Measurements from ENCODE around the gene RAC2.
"Not testable (repeated sequence)": the region's sequence is repeated elsewhere in the genome, so short reads cannot be mapped to it uniquely, and the experiment has no call there.

RAC2 gene

DNA sequence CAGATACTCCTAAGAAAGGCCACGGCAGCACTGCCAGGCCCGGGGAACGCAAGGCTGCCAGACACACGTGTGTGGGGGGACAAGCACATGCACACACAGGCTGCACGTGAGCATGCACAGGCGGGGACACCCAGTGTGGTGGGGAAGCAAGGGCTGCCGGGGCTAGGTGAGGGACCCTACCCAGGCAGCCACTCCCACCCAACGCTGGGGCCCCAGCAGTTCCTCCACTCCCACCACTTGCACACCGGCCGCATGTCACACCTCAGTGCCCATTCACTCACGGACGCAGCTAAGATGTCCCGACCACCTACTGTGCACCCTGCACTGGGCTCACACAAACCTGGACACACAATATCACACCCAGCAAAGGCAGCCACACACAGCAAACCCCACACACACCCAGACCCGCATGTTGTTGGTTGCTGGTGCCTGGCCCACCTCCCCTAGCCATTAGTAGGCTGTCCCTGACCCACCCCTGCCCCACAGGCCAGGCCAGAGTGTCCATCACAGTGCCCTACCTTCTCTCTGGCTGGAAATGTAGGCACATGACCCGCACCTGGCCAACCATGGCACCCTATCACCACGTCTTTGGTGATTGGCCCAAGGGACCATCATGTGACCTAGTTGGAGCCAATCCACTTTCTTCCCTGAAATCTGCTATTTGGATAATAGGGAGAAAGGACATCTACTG is 40.6 kb downstream of the RAC2 start:
- no peak for DNase-seq

DNA sequence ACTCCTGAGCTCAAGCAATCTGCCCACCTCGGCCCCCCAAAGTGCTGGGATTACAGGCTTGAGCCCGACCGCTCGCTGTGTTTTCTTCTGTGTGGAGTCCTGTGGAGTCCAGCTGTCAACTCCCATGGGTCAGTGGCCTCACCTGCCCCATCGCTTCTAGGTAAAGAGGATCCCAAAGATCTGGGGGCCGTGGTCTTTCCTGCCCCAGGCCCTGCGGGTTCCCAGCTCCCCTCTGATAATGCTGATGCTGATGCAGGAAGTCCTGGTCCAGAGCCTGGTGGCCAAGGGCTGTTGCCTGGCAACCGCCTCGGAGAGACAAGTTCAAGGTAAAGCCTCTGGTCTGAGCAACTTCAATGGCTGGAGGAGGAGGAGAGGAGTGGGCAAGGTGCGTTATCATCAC is 41.4 kb downstream of the RAC2 start:
- peak in 1 of 3 experiments; percentile 7 for DNase-seq

DNA sequence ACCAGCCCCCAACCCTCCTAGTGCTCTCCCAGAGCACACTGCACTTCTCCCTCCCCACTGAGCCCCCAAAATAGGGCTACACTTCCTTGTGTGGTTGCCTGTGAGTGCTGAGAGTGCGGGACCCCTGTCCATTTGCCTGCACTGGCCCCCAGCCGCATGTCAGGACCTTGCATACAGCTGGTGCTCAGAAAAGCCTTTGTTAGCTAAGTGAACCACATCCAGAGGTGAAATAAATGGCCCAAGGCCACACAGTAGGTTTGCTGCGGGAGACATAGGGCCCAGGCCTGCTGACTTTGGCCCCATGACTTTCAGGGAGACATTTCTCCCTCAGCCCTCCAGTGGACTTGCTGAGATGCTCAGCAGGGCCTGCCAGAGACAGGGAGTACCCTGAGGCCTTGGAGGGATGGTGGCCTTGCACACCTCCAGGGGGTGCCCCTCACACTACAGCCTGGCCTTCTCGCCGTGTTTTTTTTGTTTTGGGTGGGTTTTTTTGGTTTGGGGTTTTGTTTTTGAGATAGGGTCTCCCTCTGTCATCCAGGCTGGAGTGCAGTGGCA is 42.0 kb downstream of the RAC2 start:
- DNase-seq: no peak

DNA sequence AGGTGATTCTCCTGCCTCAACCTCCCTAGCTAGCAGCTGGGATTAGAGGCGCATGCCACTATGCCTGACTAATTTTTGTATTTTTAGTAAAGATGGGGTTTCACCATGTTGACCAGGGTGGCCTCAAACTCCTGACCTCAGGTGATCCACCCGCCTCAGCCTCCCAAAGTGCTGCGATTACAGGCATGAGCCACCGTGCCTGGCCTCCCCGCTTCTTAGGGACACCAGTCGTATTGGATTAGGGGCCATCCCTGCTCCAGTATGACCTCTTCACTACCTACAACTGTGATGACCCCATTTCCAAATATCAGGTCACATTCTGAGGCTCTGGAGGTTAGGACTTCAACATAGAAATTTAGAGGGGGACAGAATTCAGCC is 42.6 kb downstream of the RAC2 start:
- not testable (repeated sequence) for DNase-seq

DNA sequence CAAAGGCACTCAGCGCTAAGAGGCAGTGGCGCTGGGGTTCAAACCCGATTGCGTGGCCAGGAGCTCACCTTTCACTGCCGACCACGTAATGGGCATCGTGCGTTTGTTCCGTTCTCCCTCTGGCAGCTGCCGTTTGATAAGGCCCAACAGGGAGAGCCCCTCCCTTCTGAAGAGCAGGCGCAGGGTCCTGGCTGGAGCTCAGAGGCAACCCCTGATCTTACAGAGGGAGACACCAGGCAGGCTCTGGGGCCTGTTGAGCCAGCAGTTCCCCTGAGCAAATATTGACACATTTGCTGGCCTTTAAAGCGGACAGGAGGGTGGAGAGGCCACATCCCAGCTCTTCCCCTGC is 44.3 kb downstream of the RAC2 start:
- DNase-seq: peak in 2 of 3 experiments; percentile 33 to 86

DNA sequence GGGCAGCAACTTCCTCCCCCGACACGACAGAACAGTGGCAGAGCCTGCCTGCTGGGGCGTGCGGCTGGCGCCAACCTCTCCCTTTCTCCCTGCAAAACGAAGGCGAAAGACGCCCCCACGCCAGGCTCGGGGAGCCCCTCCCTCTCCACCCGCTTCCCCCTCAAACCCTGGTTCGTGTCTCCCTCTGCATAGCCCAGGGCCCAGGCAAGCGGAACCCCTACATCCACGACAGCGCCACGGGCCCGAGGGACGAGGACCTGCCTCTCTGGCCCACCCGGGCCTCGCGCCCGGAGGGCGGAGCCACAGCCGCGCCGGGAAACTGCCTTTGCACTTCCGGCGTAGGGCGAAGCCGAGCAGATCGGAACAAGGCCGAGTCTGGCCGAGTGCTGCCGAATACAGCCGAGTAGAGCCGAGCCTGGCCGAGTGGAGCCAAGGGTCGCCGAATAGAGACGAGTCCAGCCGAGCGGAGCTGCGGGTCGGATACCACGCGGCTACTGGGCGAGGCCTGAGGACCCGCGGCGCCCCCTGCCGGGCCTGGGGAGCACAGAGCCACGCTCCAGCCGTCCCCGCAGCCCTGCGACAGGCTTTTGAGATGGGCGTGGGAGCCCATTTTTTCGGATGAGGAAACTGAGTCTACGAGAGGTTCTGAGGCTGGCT is 44.8 kb downstream of the RAC2 start:
- peak; percentile 91 to 96 (median 95) for DNase-seq

DNA sequence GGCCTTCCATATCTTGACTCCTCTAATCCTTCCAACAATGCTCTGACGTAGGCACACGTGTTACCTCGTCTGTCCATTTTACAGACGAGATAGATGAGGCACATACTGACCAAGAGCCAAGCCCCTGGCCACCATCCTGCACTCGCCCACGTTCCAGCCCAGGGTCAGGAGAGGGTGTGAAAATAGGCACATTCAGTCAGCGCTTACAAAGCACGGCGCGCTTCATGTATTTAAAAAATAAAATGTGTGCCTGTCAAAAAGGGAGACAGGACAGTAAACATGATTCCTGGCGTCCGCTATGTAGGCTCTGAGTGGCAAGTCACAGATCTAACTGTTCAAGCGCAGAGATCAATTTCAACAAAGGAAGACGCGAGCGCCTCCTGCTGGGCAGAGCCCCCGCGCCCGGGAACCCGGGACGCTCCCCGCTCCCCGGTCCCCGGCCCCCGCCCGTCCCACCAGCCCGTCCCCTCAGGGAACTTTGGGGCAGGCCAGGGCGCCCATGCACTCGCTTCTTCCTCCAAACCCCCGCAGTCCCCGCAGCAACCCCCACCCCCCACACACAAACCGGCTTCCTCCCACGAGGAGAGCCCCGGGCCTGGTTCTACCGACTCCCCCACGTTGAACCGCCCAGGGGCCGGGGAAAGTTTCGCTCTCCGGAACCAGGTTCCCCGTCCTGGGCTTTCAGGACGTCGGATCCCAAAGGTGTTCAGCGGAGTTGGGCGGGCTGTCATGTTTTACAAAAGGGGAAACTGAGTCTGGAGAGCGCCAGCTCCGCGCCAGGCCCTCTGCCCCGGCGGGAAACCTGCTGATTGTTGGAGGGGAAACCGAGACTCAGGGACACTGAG is 45.6 kb downstream of the RAC2 start:
- DNase-seq: peak; percentile 46 to 69 (median 58)

DNA sequence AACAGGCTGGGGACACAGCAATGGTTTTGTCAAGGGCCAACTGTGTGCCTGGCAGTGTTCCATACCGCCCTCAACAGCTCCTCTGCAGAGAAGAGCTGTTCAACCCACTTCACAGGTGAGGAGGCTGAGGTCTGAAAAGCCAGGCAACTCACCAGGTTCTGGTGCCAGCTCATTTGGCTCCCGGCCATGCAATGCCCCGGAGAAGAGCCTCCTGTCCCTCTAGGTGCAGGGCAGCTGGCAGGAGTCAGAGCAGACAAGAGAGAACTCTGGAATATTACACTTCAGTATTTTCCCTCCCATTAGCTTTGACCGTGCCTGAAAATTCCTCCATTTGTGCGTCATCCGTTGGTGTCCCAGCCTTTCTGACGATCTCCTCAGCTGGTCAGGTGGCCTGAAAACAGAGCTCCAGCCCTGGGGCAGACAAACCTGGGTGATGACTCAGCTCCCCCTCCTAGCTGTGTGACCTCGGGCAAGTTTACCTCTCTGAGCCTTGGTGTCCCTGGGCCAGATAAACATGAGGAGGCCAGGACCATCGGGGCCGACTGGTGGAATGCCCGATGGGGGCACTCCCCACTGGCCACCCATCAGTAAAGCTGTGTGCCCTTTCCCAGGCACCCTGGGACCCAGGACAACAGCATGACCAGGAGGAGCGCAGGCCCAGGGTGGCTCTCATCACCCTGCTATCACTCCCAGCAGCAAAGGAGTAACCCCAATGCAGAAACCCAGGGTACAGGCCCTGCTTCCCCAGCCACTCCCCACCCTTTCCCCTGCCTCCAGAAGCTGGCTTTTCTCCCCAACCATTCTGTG is 46.4 kb downstream of the RAC2 start:
- no peak for DNase-seq

DNA sequence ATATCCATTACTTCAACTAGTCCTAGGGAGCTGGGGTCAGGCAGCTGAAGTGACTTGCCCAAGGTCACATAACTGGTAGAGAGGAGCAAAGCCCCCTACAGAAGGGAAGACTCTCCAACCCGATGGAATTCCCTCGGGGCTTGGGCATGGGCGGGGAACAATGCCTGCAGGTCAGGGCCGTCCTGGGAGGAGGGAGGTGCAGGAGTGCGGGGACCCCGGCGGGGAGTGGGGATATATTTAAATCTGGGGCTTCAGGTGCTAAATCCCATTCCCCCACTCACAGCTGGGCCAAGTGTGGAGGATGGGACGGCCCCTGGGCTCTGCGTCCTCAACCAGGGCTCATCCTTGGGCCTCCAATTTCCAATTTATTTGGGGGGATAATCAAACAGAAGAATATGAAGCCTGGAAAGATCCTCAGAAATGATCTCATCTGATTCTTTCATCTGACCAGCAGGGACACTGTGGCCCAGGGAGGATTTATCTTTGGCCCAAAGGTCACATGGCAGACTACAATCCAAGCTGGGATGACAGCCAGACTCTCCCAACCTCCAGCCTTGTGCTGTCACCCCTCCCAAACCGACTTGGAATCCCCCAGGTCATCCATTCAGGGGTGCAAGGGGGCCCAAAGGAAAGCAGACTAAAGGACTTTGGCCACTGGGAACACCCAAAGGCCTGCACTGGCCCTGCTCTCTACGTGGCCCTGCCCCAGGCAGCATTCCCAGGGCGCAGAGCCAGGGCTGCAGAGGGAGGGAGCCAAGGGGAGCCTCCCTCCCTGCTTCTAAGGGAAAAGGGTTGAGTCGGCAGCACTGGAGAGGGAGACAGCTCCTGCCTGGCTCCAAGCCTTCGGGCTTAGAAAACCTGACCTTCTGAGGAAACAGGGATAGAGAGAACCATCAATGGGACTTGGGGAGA is 47.3 kb downstream of the RAC2 start:
- DNase-seq: no peak

DNA sequence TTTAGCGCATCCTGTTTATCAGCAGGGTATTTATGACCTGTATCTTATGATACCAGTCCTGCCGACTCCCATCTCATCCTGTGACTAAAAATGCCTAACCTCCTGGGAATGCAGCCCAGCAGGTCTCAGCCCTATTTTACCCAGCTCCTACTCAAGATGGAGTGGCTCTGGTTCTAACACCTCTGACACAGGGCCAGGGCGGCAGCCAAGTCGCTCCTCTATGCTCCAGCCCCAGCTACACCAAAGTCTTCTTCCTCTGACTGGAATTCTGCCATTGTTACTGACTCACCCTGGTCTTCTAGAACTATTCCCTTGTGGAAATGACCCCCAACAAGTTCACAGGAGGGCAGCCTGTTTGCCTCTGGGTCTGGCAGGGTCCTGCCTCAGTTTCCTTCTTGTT is 48.1 kb downstream of the RAC2 start:
- no peak for DNase-seq

DNA sequence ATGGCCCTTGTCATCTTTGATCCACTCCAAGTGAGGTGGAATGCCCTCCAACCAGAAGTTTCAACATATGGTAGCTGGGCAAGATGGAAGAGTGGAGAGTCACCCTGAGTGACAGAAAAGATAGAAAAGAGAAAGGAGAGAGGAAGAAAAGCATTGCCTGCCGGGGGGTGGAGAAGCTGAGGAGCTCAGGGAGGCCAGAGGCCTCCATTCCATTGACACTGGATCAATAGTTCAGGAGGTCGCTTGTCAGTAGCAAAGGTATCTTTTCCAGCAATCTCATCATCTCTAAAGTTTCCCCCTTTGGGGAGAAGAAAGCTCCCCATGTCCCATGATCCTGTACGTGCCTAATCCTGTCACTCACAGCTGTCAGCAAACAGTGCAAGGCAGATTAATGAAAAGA is 49.3 kb downstream of the RAC2 start:
- no peak for DNase-seq

DNA sequence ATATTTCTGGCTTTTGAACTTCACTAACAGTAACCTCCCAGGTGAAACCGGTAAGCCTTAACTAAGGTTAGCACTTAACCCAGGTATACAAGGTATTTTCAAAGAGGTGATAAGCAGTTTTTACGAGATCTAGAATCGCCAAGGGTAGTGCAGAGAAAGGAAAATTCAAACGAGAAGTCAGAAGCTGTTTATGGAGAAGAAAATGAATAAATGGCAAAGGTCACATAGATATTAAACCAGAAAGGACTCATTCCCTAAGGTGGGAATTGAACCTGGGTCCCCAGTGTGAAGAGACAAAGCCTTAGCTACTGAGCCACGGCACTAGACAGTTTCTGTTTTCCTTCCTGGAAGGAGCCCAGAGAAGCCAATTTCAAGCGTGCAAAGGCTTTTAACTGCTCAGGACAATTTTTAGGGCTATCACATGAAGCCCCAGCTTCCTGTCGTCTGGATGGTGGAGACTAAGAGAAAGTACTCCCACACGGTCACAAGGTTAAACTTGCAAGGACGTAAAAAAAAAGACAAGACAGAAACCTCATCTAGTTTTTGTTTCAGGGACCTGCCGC is 50.4 kb downstream of the RAC2 start:
- no peak for DNase-seq

DNA sequence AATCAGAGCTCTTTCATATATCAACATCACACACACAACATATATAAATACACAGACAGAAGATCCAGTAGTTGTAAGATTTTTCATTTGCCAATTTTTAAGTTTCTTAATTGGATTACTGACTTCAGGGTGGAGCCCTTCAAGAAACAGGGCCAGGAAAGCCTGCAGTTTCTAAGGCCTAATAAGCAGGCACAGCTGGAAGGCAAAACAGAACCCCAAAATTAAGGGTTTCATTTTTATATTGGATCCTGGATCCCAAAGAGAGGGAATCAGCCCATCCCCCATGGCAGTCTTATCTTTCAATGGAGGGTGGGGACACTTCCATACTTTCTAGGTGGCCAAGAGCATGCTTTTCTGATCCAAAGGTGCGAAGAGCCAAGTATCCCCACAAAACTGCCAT is 51.3 kb downstream of the RAC2 start:
- DNase-seq: no peak

DNA sequence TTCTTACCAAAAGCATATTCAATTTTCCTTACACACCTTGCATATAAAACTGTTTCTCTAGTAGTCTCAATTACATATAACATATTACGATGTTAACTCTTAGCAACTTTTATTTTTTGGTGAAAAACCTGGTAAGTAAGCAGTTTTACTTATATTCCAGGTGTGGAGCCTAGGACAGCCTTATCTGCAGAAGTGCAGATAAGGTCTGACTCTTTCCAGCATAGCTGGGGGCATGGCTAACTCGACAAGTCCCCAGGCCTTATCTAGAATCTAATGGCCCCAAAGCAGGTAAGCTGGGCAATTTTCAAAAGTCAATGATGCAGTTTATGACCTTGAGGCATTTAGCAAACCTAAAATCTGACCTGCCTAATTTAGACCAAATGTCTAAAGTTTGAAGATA is 51.9 kb downstream of the RAC2 start:
- no peak for DNase-seq

DNA sequence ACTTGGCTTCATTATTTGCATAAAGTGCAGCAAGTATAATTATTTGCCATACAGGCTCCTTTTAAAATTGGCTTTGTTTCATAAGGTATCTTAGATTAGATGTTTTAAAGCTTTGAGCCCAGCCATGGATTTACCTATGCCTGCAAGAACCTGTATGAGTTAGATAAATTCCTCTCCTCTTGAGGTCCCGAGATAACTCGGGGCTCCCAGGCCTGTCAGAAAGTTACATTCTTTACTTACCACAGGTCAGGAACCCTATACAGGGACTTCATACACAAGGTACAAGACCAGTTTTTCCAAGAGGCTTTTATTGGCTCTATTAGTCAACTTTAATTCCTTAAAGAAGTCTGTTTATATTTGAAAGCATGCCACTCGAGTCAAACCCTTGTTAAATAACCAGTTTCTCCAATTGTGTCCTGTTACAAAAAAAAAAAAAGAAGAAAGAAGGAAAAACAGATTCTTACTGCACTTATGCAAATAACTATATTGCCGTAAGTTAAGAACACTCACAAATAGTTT is 53.7 kb downstream of the RAC2 start:
- no peak for DNase-seq

DNA sequence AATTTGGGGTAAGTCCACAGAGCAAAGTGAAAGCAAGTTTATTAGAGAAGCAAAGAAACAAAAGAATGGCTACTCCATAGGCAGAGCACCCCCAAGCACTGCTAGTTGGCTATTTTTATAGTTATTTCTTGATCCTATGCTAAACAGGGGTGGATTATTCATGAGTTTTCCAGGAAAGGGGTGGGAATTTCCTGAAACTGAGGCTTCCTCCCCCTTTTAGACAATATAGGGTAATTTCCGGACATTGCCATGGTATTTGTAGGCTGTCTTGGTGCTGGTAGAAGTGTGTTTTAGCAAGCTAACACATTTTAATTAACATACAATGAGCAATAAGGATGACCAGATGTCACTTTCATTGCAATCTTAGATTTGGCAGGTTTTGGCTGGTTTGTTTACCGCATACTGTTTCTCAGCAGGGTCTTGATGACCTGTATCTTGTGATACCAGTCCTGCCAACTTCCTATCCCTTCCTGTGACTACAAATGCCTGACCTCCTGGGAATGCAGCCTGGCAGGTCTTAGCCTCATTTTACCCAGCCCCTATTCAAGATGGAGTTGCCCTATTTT is 55.1 kb downstream of the RAC2 start:
- DNase-seq: no peak

DNA sequence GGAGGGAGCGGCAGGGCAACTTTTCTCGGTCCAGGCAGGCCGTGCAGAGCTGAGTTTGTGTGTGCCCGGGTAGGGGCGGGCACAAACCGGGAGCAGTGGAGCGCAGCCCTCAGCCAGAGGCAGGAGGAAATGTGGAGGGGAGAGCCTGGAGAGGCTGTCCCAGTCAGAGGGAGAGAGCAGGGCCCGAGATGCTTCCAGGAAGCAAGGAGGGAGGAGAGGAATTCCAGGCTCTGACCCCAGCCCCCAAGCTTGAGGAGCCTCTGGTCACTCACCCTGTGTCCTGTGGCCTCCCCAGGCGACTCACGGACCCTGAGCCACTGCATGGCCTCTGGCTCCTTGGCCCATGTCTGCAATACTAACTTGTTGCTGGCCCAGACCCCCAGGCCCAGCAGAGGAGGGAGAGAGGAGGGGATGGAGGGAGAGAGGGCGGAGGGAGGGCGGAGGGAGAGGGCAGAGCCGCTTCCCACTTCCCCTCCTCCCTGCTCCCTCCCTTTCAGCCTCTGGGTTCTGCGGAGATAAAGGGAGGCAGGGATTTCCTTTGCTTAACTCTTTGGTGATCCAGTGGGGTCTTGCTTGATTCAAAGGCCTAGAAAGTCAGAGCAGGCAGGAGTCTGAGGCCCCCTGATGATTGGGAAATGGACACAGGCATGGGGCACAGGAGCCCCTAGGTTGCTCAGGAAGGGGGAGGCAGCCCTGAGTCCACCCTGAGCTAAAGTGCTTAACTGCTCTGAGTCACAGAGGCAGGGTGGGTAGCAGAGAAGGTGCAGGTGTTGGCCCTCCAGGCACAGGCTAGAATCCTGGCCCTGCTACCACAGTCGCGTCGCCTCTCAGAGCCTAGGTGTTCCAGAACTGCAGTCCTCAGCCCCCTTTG is 55.9 kb downstream of the RAC2 start, which contains the start of gene C1QTNF6:
TSS of gene C1QTNF6 (minus strand) at position 357 of the 871 bp plus-strand sequence. CDS start at position 323, 34 bp downstream.
- DNase-seq: peak in 1 of 3 experiments; percentile 6

DNA sequence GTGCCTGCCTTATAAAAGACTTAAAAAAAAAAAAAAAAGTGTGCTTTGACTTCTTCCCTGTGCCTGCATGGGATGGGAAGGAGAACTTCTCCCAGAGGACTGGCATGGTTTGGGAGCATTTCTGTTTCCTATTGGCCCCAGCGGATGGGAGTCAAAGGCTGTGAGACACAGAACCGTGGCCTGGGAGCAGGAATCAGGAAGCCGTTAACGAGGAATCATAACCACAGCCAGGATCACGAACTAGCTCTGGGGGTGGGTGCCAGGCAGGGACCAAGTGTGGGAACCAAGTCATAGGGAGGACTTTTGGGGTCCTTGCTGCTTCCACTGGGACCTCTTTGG is 56.5 kb downstream of the RAC2 start:
- DNase-seq: no peak

DNA sequence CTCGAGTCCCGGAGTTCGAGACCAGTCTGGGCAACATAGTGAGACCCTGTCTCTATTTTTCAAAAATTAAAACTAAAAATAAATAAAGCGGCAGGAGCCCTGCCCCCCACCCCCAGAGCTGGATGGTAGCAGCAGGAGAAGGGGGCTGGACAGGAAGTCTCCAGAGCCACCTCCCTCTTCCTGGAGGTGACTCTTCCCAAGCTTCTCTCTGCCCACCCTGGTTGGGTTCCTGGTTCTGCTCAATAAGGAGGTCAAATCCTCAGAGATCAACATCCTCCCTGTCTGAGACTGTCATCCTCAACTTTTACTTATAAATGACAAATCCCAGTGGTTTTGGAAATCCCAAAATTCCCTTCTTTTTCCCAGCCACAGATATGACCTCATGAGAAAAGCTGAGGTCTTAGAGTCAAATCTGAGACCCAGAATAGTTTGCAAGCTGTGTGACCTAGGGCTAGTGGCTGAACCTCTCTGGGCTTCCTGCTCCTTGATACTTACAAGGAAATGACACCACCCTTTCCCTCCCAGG is 57.0 kb downstream of the RAC2 start:
- DNase-seq: no peak

All from NCI-H1417 (cell line).